Glomerular endothelial cell (primary cell): ENCODE data around the gene BSG. TPM values are rescaled to one million over a fixed set of nuclear protein-coding genes. Genes with fewer than 3 reads are reported as not detected.

Source experiments
- DNase-seq: peaks from one replicate; pipeline ENCODE4 v3.0.0-alpha.2; 2011; ENCODE audit warnings: low read depth, low spot score; ENCODE audit errors: extremely low read depth
- total RNA-seq: library from RNA; depleted of rRNA; stranded (reverse); fragments of >200 nt; gene quantifications from 2 replicates; pipeline ENCODE4 v1.2.3, GENCODE V29; 2015

BSG gene
- total RNA-seq, 1 donor from 2014 or later, result 775 TPM

GRCh38 chr19:570937-571565 lies 1.3 kb upstream of the BSG start:
- no peak for DNase-seq

- DNase-seq, result no peak
These were observed 826 bp upstream of the BSG start for GRCh38 chr19:571566-571974.

GRCh38 chr19:572743-573518 lies 535 bp downstream of the BSG start:
- no peak for DNase-seq

DNA sequence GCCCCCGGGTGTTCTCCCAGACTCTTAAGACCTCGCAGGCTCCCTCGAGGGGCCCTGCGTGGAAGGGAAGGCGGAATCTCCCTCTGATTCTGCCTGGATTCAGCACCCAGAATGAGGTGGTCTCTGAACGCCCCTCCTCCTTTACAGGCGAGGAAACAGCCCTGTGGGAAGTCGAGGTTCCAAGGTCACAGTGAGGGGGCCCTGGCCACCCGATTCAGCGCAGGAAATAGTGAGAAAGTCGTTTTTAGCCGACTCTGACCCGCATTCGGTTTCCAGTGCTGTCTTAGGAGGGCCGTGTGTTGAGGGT lies 1.1 kb downstream of the BSG start:
- no peak for DNase-seq

- DNase-seq, result no peak
These were observed 2.5 kb downstream of the BSG start for GRCh38 chr19:574658-575526.

DNA sequence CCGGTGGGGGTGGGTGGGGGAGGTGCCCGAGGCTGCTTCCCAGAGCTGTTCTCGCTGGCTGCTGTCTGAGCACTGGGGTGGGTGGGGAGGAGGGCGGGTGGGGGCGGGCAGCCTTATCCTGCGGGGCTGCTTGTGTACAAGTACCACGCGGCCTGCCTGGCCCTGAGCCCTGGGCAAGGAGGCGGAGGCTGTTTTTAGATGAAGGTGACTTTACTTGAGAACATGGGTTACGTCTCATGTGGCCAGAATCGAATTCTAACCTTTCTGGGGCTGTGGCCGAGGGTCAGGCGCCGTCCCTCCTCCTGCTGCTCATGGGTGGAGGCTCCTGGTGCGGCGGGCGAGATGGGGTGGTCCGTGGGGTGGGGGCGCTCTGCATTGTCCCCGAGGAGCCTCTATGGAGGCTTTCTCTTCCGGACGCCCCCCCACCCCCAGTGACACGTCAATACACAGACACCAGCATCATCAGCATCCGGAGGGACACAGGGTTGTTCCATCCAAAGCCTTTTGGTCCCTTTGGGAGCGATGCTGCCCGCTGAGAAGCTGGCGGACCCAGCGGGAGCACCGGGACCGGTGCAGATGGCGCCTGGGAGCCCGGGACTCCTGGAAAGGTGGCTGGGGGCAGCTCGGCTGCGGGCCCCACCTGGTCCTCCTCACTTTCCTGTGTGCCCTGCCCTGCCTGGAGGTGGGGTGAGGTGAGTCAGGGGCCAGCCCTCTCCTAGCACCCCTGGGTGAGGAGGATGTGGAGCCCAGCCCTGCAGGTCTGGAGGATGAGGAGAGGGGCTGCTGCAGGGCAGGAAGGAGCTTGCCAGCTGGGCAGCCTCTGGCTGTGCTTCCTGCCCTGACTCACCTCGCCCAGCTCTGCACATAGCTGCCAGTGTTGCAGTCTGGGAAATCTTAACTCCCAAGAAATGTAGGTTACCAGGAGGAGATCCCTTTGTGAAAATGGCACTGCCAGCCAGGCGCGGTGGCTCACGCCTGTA lies 3.4 kb downstream of the BSG start:
- no peak for DNase-seq

DNA sequence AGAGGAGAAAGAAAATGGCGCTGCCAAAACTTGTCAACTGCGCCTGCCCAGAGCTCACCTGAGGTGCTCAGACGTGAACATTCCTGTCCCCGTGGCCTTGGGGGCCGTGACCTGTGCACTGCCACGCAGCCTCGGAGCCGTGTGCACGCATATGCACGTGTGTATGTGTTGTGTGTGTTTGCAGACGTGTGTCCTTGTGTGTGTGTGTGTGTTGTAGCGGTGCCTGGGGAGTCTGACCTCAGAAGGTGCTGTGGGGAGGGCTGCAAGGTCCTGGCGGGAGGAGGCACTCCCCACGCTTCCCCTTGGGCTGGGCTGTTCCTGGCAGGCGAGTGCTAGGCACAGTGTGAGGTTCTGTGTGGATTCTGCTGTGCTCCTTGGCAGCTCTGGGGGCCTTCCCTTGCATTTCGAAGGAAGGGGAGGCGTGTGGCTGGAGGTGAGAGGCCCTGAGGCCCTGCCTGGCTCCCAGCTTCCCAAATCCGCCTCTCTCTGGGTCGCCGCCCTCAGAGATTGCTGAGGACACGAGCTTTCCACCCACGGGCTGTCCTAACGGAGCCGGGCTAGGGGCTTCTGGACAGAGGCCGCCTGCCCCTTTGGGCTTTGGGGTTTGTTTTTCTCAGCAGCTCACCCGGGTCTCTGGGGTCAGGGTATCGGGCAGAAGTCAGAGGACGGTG lies 4.5 kb downstream of the BSG start:
- no peak for DNase-seq

DNA sequence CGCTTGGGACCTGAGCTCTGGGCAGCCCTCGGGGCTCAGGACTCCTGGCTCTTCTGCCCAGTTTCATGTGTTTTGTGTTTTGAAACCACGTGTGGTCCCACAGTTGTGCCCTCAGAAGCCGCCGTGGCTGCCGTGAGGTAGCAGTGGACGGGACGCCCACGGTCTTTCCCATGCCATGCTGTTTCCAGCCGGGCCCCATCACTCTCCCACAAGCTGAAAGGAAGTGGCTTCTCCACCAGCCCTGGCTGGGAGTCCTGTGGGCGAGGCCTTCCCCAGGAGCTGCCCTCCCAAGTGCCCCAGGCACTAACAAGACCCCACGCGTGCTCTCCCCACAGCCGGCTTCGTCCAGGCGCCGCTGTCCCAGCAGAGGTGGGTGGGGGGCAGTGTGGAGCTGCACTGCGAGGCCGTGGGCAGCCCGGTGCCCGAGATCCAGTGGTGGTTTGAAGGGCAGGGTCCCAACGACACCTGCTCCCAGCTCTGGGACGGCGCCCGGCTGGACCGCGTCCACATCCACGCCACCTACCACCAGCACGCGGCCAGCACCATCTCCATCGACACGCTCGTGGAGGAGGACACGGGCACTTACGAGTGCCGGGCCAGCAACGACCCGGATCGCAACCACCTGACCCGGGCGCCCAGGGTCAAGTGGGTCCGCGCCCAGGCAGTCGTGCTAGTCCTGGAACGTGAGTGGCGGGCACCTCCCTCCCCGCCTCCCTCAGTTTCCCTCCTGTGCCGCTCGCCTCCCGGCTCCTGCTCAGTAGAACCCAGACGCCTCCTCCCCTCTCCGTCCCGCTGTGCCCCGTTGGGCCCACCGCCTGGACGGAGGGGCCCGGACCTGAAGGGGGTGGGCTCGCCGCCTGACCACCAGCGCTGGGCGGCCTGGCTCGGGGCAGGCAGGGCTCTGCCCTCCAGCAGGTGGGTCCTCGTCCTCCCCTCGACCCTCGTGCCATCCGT lies 5.3 kb downstream of the BSG start:
- no peak for DNase-seq

DNA sequence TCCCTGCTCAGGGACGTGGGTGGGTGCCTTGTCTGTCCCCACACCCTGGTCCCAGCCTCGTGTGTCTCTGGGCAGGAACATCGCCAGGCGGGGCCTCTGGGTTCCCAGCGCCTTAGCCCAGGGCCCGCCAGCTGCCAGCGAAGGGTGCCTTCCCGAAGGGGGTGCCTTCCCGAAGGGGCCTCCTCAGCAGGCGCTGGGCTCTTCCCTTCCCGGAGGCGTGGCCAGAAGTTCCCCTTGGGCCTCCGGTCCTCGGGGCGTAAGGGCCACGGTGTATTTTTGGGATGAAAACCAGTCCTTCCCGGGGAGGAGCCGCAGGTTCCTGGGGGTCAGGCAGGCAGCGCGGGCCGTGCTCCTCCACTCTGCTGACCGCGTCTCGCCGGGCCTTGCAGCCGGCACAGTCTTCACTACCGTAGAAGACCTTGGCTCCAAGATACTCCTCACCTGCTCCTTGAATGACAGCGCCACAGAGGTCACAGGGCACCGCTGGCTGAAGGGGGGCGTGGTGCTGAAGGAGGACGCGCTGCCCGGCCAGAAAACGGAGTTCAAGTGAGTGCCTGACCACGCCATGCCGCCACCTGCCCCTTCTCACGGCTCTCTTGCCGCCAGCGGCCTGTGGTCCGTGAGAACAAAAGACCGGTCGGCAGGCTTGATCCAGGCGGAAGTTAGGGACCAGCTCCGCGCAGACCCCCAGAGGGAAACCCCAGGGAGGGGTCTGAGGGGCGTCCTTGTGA lies 6.9 kb downstream of the BSG start:
- no peak for DNase-seq

DNA sequence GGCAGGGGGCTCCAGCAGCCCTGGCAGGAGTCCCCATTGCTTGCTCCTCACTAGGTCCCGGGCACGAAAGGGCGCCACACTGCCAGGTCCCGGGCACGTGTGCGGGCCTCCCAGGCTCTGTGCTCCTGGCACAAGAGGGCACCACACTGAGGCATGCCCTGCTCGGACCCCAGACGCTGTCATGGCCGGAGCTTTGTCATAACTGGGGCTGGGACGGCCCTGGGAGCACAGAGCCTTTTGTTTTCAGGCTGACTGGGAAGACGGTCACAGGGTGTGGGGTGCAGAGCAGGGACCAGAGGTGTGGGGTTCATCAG lies 7.4 kb downstream of the BSG start:
- no peak for DNase-seq

- DNase-seq, result no peak
These were observed 8.0 kb downstream of the BSG start for GRCh38 chr19:580274-580835.

GRCh38 chr19:581399-582111 lies 9.2 kb downstream of the BSG start:
- no peak for DNase-seq

- no peak for DNase-seq
These were observed 10.3 kb downstream of the BSG start for GRCh38 chr19:582497-583197.

- no peak for DNase-seq
These were observed 11.0 kb downstream of the BSG start for GRCh38 chr19:583198-583967.

GRCh38 chr19:583968-584239 lies 11.5 kb downstream of the BSG start:
- no peak for DNase-seq

DNA sequence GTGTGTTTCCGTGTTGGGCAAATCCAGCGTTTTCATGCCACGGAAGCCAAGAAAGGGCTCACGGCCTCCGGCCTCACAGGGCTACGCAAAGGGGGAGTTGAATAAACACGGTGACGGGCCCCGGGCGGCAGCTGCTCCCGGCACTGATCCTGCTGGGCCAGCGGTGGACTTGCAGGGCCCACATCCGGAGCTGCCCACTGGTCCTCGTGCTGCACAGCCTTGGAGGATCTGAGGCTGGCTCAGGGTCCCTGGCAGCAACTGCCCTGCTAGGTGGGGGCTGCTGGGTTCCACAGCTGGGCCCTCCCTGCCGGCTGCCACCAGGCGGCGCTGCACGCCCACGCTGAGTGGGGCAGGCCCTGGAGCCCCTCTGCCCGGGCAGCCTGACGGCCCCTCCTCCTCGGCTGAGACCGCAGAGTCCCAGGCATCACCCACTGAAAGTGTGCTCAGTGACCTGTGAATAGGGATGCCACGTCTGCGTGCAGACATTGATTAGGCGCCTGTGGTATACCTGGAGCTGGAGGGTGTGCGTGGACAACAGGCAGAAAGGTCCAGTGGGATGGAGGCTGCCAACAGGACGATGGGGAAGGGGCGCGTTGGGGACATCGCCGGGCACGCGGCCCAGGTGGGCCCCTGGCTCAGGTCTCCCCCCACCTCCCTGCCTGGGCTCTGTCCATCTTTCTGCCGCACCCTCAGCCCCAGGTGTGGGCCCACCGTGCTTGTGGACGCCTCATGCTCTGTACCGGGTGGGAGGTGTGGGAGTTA lies 12.0 kb downstream of the BSG start:
- DNase-seq, result no peak
